Stromal cell of bone marrow (primary cell): ENCODE results near the gene SERP1.
A peak's percentile ranks its signal among the peaks of the same experiment; 100 is the strongest.

Experiments used
- DNase-seq: peaks from one replicate; pipeline ENCODE4 v3.0.0-alpha.2; 2012; ENCODE audit warnings: low read depth

Gene SERP1

DNA sequence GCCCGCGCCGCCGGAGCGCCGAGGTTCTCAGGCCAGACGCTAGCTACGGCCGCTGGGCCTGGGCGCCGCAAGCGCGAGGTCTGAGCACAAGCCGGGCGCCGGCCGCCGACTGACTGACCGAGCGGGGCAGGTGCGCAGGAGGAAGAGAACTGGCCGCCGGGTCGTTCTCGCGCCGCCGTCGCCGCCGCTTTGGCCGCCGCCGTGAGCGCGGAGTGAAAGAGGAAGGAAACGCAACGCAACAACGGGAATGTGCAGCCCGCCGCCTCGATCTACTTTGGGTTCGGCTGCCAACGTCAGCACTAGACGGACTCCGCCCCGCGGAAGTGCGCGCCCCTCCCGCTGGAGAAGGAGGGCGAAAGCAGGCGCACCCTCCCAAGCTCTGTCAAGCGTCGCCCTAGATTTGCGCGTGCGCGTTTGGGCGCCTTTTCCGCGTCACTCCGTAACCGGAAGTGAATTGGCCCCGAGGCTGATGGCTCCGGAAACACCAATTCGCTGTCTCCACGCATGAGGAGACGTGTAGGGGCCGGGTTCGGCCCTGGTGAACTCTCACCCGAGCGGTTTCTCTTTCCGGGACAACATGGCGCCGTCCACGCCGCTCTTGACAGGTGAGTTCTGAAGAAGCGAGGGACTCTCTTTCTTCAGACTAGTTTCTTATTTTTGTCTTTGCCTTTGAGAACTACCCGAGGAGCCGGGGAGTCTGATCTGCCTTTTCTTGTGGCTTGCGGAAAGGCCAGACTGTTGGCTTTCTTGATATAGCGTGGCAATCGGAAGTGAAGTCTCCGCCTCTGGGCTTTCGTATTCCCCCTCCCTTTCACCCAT is at the start of gene SERP1, which contains the start of gene EIF2A:
TSS of gene SERP1 (minus strand) at position 271 of the 819 bp plus-strand sequence. CDS start 361 bp downstream, outside the sequence.
TSS of gene EIF2A (plus strand) at position 562 of the 819 bp plus-strand sequence. CDS start at position 578, 16 bp downstream.
- DNase-seq: peak; percentile 99

DNA sequence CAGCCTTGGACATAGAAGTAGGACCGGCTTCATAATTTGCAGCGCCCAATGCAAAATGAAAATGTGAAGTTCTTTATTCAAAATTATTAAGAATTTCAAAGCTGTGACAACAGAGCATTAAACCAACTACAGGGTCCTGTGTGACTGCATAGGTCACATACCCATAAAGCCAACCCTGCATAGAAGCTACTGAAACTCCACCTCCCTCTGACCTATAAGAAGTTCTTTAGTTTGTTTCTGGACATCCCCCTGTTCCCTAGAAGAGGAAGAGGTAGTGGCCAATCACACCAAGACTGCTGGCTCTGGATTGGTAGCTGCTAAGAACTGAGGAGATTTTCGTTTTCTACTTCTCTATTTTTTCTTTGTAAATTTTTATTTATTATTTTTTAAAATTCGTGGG is 47.9 kb upstream of the SERP1 start:
- DNase-seq: no peak

DNA sequence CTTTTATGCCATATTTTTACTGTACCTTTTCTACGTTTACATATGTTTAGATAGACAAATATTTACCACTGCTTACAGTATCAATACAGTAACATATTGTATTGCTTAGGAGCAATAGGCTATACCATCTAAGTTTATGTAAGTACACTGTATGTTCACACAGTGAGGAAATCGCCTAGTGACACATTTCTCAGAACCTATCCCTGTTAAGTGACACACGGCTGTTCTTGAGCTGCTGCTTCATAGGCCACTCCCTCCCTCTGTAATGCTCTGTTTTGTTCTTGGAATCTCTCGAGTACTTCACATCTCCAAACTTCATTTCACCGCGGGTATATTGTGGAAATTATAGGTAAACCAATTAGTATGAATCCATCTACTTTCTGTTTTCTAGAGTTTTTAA is 43.5 kb upstream of the SERP1 start:
- no peak for DNase-seq

DNA sequence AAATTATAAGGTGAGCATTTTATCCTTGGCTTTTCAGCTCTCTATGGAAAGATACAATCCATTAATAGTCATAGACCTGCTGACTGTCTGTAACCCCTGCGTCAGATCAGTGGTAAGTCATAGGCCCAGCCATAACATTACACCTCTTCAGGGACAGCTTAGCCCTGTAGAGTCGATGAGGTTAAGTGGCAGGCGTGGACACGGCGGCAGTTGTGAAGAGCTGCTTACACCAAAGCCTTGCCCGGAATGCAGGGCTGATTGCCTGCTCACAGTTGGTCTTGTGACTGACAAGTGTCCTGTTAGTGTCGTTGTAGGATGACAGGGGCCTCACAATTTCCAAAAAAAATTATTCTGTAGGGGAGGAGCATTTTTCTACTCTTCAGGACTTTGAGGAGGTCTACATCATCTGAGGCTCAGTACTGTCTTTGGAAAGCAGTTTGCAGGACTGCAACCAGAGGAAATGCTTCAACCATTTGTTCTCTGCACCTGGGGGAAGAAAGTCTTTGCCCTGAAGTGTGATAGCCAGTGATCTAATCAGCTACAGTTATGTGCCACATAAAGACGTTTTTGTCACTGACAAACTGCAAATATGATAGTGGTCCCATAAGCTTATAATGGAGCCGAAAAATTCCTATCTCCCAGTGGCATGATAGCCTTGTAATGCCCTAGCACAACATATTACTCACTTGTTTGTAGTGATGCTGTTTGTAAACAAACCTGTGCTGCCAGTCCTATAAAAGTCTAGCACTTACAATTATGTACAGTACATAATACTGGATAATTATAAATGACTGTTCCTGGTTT is 41.9 kb upstream of the SERP1 start:
- DNase-seq: no peak

DNA sequence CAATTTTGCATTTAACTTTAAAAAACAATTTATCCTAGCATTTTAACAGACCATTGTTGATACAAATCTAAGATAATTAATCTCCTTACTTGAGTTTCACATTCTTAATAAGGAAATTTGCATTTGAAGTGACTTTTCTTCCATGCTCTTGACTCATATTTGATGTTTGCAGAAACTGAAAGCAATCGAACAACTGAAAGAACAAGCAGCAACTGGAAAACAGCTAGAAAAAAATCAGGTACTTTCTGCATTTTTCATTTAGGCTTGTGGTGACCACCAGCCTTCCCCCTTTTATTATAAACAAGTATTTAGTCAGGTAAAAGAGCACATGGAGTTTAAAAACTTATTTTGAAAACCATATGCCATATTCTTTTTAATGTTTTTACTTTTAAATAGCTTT is 36.7 kb upstream of the SERP1 start:
- DNase-seq: no peak

DNA sequence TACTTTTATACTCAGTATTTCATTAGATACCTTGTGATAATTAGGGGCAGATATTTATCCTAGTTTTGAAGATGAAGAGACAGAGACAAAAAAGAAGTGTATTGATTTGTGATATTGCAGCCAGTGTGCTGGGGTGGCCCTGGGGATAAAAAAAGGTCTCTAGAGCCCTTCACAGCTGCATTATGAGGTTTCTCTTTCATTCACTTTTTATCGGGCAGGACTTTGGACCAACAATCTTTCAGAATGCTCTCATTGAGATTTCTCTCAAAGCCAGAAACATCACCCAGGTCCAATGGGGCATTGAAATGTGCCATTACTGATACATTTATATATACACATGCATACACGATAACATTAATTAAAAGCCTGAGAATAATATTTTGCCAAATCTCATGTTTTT is 36.3 kb upstream of the SERP1 start:
- no peak for DNase-seq

DNA sequence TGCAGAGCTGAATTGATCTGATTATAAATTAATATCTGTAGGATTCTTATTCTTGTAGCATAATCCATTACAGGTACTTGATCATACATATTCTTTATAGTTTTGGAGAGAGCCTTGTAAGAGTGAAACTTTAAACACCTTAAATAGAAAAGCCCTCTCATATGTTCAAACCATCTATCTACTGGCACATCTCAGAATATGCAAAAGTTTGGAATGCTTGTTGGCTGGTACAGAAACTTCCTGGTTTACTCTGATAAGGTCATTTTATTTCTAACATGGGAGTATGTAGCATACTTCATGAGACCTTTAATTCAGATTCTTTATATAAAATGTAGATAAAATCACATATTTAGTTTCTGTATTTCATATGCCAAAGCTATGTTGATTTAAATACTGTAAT is 34.9 kb upstream of the SERP1 start:
- DNase-seq: no peak

DNA sequence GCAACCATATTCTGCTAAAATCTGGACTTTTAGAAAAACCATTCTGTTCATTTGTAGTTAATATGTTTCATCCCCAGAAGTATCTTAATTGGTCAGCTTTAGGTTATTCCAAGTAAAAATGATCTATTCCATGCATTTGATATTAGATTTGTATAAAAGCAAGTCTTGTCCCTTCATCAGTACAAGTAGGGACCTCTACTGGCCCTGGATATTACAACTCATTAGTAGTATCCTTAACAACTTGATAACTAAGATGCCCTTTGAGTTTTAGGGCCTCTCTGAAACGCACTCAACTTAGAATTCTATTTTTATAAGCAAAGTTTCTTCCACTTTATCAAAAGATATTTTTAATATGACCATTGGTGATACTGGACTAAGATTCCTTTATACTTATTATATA is 31.6 kb upstream of the SERP1 start:
- no peak for DNase-seq

DNA sequence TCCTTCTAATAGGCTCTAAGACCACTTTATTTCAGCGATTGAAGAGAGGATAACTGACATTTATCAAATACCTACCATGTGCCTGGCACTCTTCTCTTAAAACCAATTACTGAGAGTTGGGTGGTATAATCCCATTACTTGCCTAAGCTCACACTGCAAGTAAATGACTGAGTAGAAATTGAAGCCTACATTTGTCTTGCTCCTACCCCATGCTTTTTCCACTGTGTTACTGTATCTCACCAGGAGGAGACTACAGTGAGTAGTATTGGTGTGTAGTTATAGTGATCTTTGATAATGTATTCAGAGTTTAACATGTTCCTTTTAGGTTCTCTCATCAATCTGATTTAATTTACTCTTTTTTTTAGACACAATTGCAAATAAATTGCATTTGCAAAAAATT is 21.0 kb upstream of the SERP1 start:
- DNase-seq: no peak

DNA sequence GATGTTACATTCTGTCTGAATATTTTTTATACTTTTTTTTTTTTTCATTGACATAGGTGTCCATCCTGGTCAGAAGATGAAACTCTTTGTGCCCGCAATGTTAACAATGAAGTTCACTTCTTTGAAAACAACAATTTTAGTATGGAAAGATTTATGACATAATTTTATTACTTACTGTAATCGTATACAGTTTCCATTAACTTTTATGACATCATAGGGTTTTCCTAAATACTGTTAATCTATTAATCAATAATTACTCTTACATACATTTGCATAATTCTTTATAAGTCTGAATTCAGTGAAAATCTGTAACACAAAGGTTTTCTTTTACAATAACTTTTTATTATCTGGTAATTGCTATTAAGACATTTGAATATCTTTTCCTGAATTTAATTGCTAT is 17.9 kb upstream of the SERP1 start:
- DNase-seq: no peak

DNA sequence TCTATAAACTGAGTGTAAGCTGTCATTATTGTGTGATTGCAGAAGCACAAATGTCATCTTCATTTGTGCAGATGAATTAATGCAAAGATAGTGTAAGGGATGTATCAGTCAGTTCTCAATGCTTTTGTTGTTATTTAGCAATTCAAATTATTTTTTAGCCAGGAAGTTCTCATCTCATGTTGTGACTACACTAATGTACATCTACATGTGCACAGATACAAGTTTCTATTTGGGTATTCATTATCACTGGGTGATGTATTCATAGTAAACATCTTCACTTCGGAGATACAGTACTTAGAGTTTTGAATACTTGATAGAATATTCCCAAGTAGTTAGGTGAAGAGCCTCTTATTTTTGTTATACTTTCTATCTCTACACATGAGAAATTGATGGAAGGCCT is 11.4 kb upstream of the SERP1 start:
- no peak for DNase-seq

DNA sequence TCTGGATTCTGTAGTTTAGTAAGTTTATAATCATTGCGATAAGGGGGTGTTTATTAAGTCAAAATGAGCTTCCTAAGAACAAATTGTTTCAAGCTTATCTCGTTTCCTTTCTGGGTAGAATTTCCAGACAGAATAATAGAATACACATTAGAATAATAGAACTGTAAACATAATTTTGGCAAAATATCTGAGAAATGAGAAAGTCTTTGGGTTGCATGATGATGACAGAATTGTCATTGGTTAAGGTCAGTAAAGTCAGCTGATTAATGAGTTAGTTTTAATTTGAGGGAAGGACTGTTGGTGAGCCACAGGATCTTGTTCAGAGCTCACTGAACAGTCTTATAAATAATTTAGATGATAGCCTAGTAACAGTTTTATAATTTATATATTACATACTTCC is 10.5 kb upstream of the SERP1 start:
- no peak for DNase-seq

DNA sequence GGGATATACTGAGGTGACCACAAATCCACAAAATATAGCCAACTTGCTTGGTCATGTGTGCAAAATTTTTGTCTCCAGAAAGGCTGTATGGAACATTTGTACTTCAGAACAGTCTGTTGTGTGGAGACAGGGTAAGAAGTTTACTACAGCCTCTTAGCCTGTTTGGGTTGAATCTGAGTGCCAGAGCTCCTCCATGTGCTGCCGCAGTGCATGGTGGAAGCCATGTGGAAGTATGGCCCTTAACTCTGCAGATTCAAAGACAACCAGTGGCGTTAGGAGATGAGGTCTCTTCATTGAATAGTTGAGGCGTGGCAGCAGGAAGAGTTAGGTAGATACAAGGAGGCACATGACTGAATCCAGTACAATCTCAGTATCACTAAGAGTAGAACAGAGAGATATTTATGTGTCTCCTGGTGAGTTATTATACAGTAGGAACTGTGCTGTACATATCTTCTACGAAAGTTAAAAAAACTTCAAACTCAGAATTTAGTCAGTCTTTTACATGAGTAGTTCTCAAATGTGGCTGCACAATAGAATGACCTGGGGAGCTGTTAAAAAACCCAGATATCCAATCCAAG is 9.7 kb upstream of the SERP1 start:
- DNase-seq: no peak

DNA sequence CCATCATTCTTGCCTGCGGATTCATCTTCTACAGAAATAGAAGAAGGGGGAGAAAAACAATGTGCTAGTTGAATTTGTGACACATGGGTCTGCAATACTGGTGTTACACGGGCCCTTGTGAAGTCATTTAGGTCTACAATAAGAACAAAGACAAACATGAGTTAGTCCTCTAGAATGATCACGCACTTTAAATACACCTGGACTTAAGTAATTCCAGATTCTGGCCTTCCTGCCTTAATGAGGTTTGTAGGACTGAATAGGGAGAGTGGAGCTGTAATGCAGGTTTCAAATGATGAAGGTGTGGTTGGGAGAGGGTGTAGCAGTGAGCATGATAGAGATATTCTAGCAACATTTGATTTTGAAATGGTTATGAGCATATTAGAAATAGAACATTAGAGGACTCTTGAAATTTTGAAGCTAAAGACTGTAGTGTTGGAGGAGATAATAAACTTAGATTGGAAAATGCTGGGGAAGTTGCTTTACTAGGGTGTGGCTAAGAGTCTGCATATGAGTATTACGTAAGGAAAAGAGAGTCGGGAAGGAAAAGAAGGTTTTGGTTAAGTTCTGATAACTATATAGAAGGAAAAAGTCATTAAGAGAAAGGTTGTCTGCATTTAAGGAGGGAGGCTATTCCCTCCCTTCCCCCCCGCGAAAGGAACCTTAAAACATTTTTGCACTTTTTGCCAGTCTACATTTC is 897 bp upstream of the SERP1 start:
- DNase-seq: no peak

DNA sequence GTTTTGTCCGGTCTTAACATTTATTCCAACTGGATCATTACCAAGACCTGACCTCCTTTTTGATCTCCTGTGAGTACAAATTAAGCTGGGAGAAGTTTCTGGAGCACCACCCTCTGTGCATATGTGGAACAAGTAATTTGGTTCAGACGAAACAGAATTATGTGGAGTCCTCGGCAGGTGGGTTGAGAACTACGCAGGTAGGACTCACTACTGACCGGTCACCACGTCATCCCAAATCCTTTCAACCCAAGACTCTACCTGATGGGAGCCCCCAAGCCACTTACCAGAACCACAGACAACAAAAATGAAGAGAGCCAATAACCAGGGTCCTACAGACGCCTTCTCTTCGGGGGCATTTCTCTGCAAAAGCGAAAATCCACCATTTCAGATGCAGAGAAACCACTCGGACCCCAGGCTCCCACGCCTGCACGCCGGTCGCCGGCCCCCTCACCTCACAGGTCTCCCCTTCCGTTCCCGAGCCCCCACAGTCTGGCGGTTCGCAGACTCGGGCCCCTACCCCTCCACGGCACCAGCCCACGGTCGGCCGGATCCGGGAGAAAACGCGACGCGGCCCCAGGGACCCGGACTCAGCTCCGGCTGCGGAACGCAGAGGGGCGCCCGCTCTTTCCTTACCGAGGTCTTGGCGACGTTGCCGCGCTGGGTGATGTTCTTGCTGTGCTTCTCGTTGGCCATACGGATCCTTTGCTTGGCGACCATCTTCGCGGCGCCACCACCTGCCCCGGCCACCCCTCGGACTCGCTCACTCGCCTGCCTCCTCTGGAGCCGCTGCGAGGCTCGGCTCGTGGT is 674 bp downstream of the SERP1 start:
- no peak for DNase-seq

DNA sequence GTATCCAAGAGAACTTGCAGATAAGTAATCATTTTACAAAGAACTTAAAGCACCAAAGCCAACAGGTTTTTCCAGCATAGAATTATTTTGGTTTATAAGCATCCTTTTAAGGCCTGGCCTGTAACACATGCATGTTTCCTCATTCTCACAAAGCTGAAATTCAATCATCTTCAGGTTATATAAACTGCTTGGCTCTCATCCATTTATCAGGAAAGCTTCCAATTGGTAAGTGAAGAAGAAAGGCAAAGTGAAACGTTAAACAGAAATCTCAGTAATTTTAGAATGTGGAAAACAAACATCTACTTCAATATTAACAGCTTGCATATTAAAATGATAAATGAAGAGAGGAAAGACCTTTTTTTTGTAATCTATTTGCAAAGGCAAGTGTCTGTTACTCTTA is 1.6 kb downstream of the SERP1 start:
- DNase-seq: peak; percentile 32

DNA sequence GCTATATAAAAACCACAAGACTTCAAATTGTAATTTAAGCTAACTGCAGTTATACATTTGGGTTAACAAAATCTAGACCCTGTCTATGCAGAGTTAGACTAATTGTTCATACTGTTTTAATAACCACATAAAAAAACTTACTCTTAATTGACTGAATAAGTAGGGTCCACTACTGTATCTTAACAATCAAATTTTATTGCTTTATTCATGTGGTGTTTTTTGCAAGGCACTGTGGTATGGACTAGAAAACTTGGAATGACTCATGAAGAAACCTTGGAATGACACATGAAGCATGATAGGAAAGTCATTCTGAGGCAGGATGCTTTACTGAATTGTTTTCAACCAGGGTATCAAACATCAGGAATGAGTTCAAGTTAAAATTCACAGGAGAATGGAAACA is 2.3 kb downstream of the SERP1 start:
- peak; percentile 53 for DNase-seq

DNA sequence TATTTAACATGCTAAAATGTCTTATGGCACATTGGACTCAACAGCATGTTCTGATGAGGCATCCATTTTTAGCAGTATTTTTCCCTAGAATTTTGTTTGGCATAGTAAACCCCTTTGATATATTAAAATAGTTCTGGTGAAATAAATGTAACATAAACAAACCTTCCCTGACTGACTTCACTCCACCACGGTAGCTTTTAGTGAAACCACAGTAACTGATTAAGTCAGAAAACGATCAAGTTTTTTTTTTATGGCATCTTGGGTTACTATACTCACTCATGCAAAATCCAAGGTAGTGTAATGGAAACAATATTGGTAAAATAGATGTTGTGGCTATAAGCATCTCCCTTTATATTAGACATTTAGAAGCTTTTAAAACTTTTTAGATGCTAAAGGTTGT is 2.8 kb downstream of the SERP1 start:
- DNase-seq: no peak

DNA sequence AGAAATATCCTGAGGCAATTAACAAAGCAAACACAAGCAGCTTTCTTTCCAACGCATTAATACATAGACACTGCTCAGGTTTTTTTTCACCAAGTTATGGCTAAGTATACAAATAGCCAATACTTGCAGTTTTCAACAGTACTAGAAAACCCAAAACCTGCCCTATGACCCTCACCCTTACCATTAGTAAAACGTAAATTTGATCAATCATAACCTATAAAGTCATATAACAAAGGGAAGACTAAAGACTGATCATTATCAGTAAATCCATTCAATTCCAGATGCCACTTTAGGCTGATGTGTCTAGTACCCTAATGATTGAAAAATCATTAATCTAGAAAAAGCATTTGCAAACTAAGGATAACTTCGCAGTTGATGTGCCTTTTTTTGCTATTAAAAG is 3.2 kb downstream of the SERP1 start:
- no peak for DNase-seq

DNA sequence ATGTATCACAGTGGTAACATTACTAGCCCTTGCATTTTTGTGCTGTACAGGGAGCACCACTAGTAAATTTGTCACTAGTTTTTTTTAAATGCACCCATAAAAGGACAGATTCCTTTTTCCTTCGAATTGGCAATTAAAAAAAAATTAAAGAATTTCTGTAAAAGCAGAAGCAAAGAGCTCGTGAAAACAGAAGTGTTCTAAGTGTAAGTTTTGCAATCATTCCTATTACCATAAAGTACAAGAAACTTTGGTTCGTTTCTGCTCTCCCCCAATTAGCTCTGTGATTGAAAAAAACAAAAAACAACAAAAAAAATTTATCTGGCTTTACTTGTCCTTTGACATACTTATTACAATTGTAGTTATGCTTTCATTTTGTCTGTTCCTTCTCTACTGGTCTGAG is 5.3 kb downstream of the SERP1 start:
- no peak for DNase-seq

DNA sequence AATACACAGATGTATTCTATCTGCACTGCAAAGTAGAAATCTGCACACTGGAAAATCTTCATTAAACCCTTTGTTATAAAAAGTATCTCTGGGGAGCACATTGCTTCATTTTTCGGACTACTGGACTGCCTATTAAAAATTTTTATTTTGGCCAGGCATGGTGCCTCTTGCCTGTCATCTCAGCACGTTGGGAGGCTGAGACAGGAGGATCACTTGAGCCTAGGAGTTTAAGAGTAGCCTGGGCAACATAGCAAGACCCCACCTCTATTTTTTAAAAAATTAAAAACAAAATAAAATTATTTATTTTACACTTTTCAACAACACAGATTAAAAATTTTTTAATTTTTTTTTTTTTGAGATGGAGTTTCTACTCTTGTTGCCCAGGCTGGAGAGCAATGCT is 6.0 kb downstream of the SERP1 start:
- no peak for DNase-seq
